H9 (cell line): ENCODE data around the gene BCAS1. TPM values are rescaled to one million over a fixed set of nuclear protein-coding genes. Genes with fewer than 3 reads are reported as not detected.

Experiments
- DNase-seq: peaks from one replicate; pipeline ENCODE4 v3.0.0-alpha.2; 2017
- H2AFZ ChIP-seq: one replicate; pipeline ENCODE4 v1.6.1; 2013; ENCODE audit warnings: mild to moderate bottlenecking, low read length, control low read depth, moderate library complexity
- H2AK5ac ChIP-seq: 2 replicates; pipeline ENCODE4 v1.6.1; 2013; ENCODE audit warnings: low read length, control low read depth, mixed read lengths; ENCODE audit not compliant: insufficient read length
- H2BK120ac ChIP-seq: one replicate; pipeline ENCODE4 v1.6.1; 2013; ENCODE audit warnings: low read depth, mild to moderate bottlenecking, low read length, control low read depth, inconsistent platforms; ENCODE audit not compliant: poor library complexity, severe bottlenecking
- H2BK12ac ChIP-seq: 2 replicates; pipeline ENCODE4 v1.6.1; 2013; ENCODE audit warnings: low read length, control low read depth, mixed read lengths, low read depth; ENCODE audit not compliant: insufficient read length
- H2BK15ac ChIP-seq: 2 replicates; pipeline ENCODE4 v1.6.1; 2013; ENCODE audit warnings: low read depth, low read length, control low read depth
- H2BK20ac ChIP-seq: one replicate; pipeline ENCODE4 v1.6.1; 2013; ENCODE audit warnings: low read depth, mild to moderate bottlenecking, low read length, control low read depth, inconsistent platforms; ENCODE audit not compliant: poor library complexity, severe bottlenecking
- H2BK5ac ChIP-seq: 2 replicates; pipeline ENCODE4 v1.6.1; 2013; ENCODE audit warnings: low read length, control low read depth, mixed read lengths; ENCODE audit not compliant: insufficient read length
- H3K14ac ChIP-seq: 2 replicates; pipeline ENCODE4 v1.6.1; 2013; ENCODE audit warnings: low read length, control low read depth; ENCODE audit not compliant: insufficient read depth
- H3K18ac ChIP-seq: 2 replicates; pipeline ENCODE4 v1.6.1; 2013; ENCODE audit warnings: low read depth, mild to moderate bottlenecking, mixed read lengths, low read length, control low read depth; ENCODE audit not compliant: insufficient read length
- H3K23ac ChIP-seq: 2 replicates; pipeline ENCODE4 v1.6.1; 2013; ENCODE audit warnings: low read length, control low read depth, mixed read lengths, low read depth; ENCODE audit not compliant: insufficient read length
- H3K23me2 ChIP-seq: 2 replicates; pipeline ENCODE4 v1.6.1; 2013; ENCODE audit warnings: low read depth, mild to moderate bottlenecking, mixed read lengths, low read length, control low read depth; ENCODE audit not compliant: insufficient read length, poor library complexity, severe bottlenecking
- H3K27ac ChIP-seq: 2 replicates; pipeline ENCODE4 v1.5.1; 2013; ENCODE audit warnings: low read length, control low read depth, mixed read lengths, low read depth; ENCODE audit not compliant: insufficient read length
- H3K27me3 ChIP-seq: 2 replicates; pipeline ENCODE4 v1.6.1; 2013; ENCODE audit warnings: low read length, control low read depth, inconsistent platforms; ENCODE audit not compliant: insufficient read depth
- H3K4ac ChIP-seq: 2 replicates; pipeline ENCODE4 v1.6.1; 2013; ENCODE audit warnings: low read depth, mild to moderate bottlenecking, control low read depth, inconsistent platforms, low read length, moderate library complexity
- H3K4me1 ChIP-seq: 2 replicates; pipeline ENCODE4 v1.6.1; 2013; ENCODE audit warnings: low read length, control low read depth, inconsistent platforms; ENCODE audit not compliant: insufficient read depth
- H3K4me2 ChIP-seq: 2 replicates; pipeline ENCODE4 v1.6.1; 2013; ENCODE audit warnings: low read length, control low read depth, mixed read lengths; ENCODE audit not compliant: insufficient read length, insufficient read depth
- H3K56ac ChIP-seq: 2 replicates; pipeline ENCODE4 v1.6.1; 2013; ENCODE audit warnings: low read depth, mild to moderate bottlenecking, mixed read lengths, low read length, control low read depth; ENCODE audit not compliant: insufficient read length
- H3K79me1 ChIP-seq: 2 replicates; pipeline ENCODE4 v1.6.1; 2013; ENCODE audit warnings: low read depth, mild to moderate bottlenecking, moderate library complexity, low read length, control low read depth, inconsistent platforms; ENCODE audit not compliant: insufficient read depth, poor library complexity, severe bottlenecking
- H3K79me2 ChIP-seq: 2 replicates; pipeline ENCODE4 v1.6.1; 2013; ENCODE audit warnings: low read length, control low read depth, inconsistent platforms; ENCODE audit not compliant: insufficient read depth
- H3K9ac ChIP-seq: 2 replicates; pipeline ENCODE4 v1.6.1; 2013; ENCODE audit warnings: low read length, control low read depth, mixed read lengths; ENCODE audit not compliant: insufficient read length; ENCODE audit errors: extremely low read depth
- H3K9me3 ChIP-seq: one replicate; pipeline ENCODE4 v1.6.1; 2013; ENCODE audit warnings: low read depth, low read length, inconsistent platforms; ENCODE audit not compliant: control insufficient read depth
- H3T11ph ChIP-seq: one replicate; pipeline ENCODE4 v1.6.1; 2013; ENCODE audit warnings: mild to moderate bottlenecking, low read length, control low read depth, inconsistent platforms
- H4K20me1 ChIP-seq: one replicate; pipeline ENCODE4 v1.6.1; 2013; ENCODE audit not compliant: control insufficient read depth, insufficient read length, insufficient read depth
- H4K5ac ChIP-seq: 2 replicates; pipeline ENCODE4 v1.6.1; 2013; ENCODE audit warnings: low read depth, mild to moderate bottlenecking, mixed read lengths, low read length, control low read depth; ENCODE audit not compliant: insufficient read length
- H4K8ac ChIP-seq: replicated peaks from 2 replicates; pipeline ENCODE4 v1.6.1; 2013; ENCODE audit warnings: low read length, control low read depth, mixed read lengths, low read depth; ENCODE audit not compliant: insufficient read length
- H4K91ac ChIP-seq: 2 replicates; pipeline ENCODE4 v1.6.1; 2013; ENCODE audit warnings: low read depth, mild to moderate bottlenecking, moderate library complexity, mixed read lengths, low read length, control low read depth; ENCODE audit not compliant: insufficient read length
- H3K27ac Mint-ChIP-seq, 3 experiments: 2 replicates in 2 of 3; 3 replicates in 1 of 3; pipeline ENCODE4 v1.8.0; 2020 to 2021; ENCODE audit warnings: mixed read lengths in 3 of 3, mild to moderate bottlenecking in 1 of 3, moderate library complexity in 1 of 3
- H3K27me3 Mint-ChIP-seq: 2 replicates; pipeline ENCODE4 v1.8.0; 2021; ENCODE audit warnings: low read depth, mild to moderate bottlenecking, moderate library complexity, mixed read lengths
- H3K36me3 Mint-ChIP-seq, 3 experiments: 2 replicates in 2 of 3; 3 replicates in 1 of 3; pipeline ENCODE4 v1.8.0; 2020 to 2021; ENCODE audit warnings: low read depth in 3 of 3, mixed read lengths in 3 of 3; ENCODE audit not compliant: insufficient read depth in 1 of 3
- H3K4me1 Mint-ChIP-seq, 2 experiments: 2 replicates each; pipeline ENCODE4 v1.8.0; 2020; ENCODE audit warnings: mixed read lengths in 2 of 2
- H3K4me3 Mint-ChIP-seq, 2 experiments: 2 replicates in 1 of 2; 3 replicates in 1 of 2; pipeline ENCODE4 v1.8.0; 2020 to 2021; ENCODE audit warnings: mild to moderate bottlenecking in 2 of 2, mixed read lengths in 2 of 2, moderate library complexity in 1 of 2
- H3K9me3 Mint-ChIP-seq, 2 experiments: 2 replicates in 1 of 2; 3 replicates in 1 of 2; pipeline ENCODE4 v1.8.0; 2020; ENCODE audit warnings: mild to moderate bottlenecking in 2 of 2, mixed read lengths in 2 of 2, moderate library complexity in 1 of 2
- CTCF ChIP-seq: fragments of 200-600 bp; sonication (generic); conservative IDR thresholded peaks from 3 replicates; pipeline ENCODE4 v1.8.0; 2021; ENCODE audit warnings: antibody characterized with exemption, mild to moderate bottlenecking
- WGBS: extraction: QIAGEN DNeasy Blood & Tissue Kit; methylation state at CpG from one replicate; pipeline ENCODE4 v1.1.7; 2013; ENCODE audit warnings: missing lambda C conversion rate, low lambda C conversion rate, mixed read lengths; ENCODE audit not compliant: insufficient read length; ENCODE audit errors: extremely low coverage; 5-methylcytosine and 5-hydroxymethylcytosine counted together
- total RNA-seq: library from RNA; stranded (reverse); gene quantifications from 2 replicates; pipeline ENCODE4 v1.2.1, GENCODE V29; 2021

Gene BCAS1
- total RNA-seq, 1 experiment from 2014 or later = 0.15 TPM

GRCh38 chr20:53967527-53967926 is 102.9 kb downstream of the BCAS1 start:
- Histone ChIP-seq H3K23me2 (no peaks in the 10 kb centered on the region), H3K9me3 (no peaks in the 10 kb centered on the region), H2BK12ac (no peak overlapping the region), H4K20me1 (no peaks in the 10 kb centered on the region), H4K91ac (no peak overlapping the region), H3T11ph (no peak overlapping the region), H3K4me1 (no peaks in the 10 kb centered on the region), H3K79me1 (no peaks in the 10 kb centered on the region), H3K9ac (no peak overlapping the region), H3K23ac (no peak overlapping the region), H3K79me2 (no peaks in the 10 kb centered on the region), H3K18ac (no peak overlapping the region), H3K56ac (no peak overlapping the region), H2AFZ (no peak overlapping the region), H4K5ac (no peak overlapping the region), H3K14ac (no peak overlapping the region), H2BK5ac (no peak overlapping the region), H2AK5ac (no peak overlapping the region), H3K4ac (no peak overlapping the region), H3K27me3 (no peaks in the 10 kb centered on the region), H3K27ac (no peak overlapping the region), H2BK120ac (no peak overlapping the region), H3K4me2 (no peak overlapping the region), H2BK15ac (no peak overlapping the region), H2BK20ac (no peak overlapping the region), H4K8ac (no peak overlapping the region)
- Mint-ChIP-seq H3K36me3 (no peaks in the 10 kb centered on the region), H3K4me3 (no peak overlapping the region), H3K4me1 (no peaks in the 10 kb centered on the region), H3K27ac (no peak overlapping the region), H3K27me3 (no peaks in the 10 kb centered on the region), H3K9me3 (peaks cover 0 to 2% of the 10 kb centered on the region in 2 experiments; a peak in 1 of 5 replicates)
- no peak for TF ChIP-seq CTCF
- no CpG with 5 or more reads among the region's 5 CpGs for WGBS
- DNase-seq = no peak
